OCI-M2 (cell line): ENCODE data around the gene KCNK13.
"Not testable (repeated sequence)": the region's sequence is repeated elsewhere in the genome, so short reads cannot be mapped to it uniquely, and the experiment has no call there.

ENCODE experiments used
- DNase-seq: peaks from one replicate; lab custom pipeline; 2025; ENCODE audit not compliant: unreplicated experiment; lab: John Stamatoyannopoulos, UW

Gene KCNK13

DNA sequence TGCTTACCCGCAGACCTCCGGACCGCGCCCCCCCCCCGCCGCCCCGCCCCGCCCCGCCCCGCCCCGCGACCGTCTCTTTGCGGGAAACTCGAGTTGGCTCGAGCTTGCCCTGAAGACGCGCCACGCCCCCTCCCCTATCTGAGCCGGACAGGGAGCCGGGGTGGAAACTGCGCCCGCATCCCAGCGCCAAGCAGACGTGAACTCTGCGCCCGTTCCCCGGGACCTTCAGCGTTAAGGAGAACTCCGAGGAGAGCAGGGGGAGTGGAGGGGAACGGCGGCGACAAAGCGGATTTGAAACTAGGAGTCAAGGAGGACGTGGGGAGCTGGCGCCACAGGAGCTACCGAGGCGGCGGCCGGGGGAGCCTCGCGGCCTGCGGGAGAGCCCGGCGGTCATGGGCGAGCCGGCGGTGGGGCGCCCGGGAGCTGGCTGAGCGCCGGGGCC, at the start of gene KCNK13:
KCNK13 (plus strand) TSS at position 310 of the 442 bp plus-strand sequence. CDS start 212 bp downstream, outside the sequence.
- DNase-seq = no peak

DNA sequence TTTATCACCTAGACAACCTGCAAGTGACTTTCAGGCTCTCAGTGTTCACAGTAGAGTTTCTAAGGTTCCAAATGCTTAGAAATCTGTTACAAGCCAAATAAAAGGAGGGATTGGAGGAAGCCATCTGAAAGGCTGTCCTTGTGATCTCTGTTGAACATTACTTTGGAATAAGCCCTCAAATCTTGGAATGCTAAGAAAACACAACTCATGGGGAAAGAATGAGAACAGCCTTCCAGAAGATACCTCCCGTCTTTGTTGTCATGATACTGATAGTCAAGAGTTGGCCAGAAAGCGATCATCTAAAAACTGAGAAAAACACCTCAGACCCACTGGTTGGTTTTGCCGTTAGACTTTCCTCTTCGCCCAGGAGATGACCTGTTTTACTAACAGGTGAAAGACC, 44.4 kb upstream of the KCNK13 start:
- no peak for DNase-seq

DNA sequence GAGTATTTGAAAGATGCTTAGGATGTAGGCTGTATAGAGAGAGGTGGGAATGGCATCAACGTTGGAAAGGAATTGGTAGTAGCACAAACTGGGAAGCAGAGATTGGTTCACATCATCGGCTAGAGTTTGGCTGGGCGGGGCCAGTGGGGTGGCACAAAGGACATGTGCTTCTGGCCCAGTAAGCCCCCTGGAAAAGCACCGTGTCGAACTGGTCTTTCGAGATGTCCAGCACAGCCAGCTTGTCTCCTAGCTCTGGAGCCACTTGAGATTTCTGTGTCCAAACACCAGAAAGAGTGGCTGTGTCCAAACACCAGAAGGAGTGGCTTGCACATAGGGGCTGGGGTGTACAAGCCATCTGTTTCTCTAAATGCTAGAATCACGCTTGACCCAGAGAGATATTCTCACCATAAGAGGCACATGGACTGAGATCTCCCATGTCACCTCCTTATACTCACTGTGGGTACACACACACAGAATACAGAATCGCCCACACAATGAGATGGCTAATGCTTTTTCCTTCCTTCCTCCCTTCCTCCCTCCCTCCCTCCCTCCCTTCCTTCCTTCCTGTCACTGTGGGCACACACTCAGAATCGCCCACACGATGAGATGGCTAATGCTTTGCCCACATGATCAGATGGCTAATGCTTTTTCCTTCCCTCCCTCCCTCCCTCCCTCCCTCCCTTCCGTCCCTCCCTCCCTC, 41.8 kb upstream of the KCNK13 start:
- no peak for DNase-seq

GRCh38 chr14:90023176-90023896, 38.5 kb upstream of the KCNK13 start:
- no peak for DNase-seq

GRCh38 chr14:90024910-90025309, 36.9 kb upstream of the KCNK13 start:
- DNase-seq = no peak

- not testable (repeated sequence) for DNase-seq
Measured at GRCh38 chr14:90026608-90027007, 35.2 kb upstream of the KCNK13 start.

GRCh38 chr14:90027842-90028241, 34.0 kb upstream of the KCNK13 start:
- no peak for DNase-seq

GRCh38 chr14:90034156-90034555, 27.6 kb upstream of the KCNK13 start:
- no peak for DNase-seq

DNA sequence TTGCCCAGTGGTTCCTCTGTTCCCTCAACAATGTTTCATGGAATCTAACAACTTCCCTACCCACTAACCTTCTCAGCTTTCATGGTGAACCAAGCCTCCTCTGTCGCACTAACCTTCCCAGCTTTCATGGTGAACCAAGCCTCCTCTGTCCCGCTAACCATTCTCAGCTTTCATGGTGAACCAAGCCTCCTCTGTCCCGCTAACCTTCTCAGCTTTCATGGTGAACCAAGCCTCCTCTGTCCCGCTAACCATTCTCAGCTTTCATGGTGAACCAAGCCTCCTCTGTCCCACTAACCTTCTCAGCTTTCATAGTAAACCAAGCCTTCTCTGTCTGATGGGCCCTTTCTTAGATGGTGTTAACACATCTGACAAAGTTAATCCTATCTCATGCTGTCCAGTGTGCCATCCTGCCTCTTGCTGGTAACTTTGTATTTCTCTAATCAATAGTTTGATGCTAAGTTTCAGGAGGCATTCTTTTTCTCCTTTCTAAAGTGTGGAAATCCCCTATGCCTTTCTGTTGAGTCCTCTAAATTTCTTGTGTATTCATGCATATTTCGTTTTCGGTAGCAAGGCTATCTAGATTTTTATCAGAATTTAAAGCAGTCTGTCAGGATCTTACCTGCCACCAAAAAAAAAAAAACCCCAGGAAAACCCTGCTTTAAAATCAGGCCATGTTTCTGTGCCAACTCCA, 26.8 kb upstream of the KCNK13 start:
- DNase-seq = no peak

- DNase-seq = no peak
Measured at GRCh38 chr14:90039253-90040010, 22.4 kb upstream of the KCNK13 start.

DNA sequence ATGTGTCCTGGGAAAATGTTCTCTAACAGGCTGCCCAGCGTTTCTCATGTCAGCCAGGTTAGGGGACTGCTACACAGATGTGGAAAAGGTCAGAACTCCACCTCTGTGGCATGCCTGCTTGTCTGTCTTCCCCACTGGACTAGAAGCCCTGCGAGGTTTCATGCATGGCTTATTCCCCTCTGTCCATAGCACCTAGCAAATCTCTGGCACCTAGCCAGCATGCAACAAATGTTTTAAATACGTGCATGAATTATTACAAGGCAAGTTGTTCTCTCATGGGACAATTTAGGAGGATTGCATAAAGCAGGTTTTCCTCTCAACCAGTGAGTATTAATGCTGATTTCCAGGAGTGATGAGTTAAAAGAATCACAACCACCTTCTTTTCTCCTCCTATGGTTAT, 21.4 kb upstream of the KCNK13 start:
- no peak for DNase-seq

DNA sequence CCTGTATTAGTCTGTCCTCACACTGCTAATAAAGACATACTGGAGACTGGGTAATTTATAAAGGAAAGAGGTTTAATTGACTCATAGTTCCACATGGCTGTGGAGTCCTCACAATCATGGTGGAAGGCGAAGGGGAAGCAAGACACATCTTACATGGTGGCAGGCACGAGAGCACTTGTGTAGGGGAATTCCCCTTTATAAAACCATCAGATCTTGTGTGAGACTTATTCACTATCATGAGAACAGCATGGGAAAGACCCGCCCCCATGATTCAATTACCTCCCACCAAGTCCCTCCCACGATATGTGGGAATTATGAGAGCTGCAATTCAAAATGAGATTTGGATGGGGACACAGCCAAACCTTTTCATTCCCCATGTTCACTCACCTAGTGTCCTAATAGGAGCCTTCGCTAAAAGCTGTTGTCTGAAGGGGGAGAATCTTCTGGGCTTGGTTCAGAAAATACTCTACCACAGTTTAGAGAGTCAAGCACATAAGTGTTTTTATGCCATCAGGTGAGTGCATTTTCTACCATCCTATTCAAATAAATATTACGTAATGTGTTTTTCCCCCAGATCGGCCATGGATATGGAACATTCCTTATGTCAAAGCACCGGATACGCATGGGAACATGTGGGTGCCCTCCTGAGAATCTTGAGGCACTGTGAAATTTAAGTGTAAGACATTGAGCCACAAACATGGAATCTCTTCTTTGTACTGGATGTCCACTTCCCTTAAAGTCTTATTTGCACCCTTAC, 19.1 kb upstream of the KCNK13 start:
- no peak for DNase-seq

DNA sequence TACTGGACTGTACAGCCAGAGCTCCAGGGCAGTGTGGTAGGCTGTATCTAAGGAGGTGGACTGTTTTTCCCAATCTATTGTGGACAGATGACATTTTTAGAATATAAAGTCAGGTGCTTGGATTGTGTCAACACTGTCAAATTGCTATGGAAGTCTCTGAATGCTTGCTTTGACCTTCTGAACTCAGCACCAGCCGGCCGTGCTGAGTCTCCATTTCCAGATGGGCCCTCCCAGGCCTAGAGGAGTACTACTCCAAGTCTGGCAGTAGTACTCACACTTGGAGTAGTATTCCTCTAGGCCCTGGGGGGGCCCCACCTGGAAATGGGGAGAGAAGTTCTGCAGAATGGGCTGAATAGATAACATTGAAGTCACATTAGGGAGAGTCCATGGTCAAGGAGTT, 16.2 kb upstream of the KCNK13 start:
- DNase-seq = no peak

GRCh38 chr14:90049390-90049789, 12.4 kb upstream of the KCNK13 start:
- no peak for DNase-seq

GRCh38 chr14:90050271-90050670, 11.5 kb upstream of the KCNK13 start:
- no peak for DNase-seq

DNA sequence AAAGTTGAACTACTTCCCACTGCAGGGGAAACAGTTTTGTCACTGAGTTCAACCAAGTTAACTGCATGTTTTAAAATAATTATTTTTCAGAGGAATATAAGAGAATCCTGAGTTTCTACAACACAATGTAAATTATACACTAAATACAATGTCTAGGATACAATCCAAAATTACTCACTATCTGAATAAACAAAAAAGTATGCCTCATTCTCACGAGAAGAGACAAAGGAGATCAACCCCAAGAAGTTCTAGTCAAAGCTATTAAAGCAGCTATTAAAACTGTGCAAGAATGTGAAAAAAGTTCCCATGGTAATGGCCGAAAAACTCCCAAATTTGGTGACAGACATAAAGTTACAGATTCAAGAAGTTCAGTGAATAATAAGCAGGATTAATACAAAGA, 8.8 kb upstream of the KCNK13 start:
- no peak for DNase-seq

- DNase-seq = no peak
Measured at GRCh38 chr14:90054803-90055202, 7.0 kb upstream of the KCNK13 start.

DNA sequence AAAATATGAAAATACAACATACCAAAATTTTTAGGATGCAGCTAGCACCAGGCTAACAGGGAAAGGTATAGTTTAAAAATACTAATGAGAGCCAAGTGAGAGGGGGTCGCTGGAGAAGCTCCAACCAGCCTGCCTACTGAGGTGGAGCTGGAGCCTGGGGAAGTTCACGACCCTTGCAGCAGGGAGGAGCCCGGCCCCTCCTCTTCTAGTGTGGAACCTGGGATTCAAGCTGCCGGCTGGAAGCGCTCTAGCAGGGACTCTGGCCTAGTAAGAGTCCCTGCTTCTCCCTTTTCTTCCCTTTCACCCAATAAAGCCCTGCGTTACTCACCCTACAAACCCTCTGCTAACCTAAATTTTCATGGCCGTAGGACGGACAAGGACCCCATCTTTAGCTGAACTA, 5.0 kb upstream of the KCNK13 start:
- no peak for DNase-seq

- no peak for DNase-seq
Measured at GRCh38 chr14:90058876-90059458, 2.8 kb upstream of the KCNK13 start.

GRCh38 chr14:90060312-90060964, 1.4 kb upstream of the KCNK13 start:
- no peak for DNase-seq
